Peyer's patch (tissue), 4 donors: ENCODE measurements around the gene TSPAN15. TPM values are rescaled to one million over a fixed set of nuclear protein-coding genes. Genes with fewer than 3 reads are reported as not detected.

Experiments used
- DNase-seq, 3 donors: peaks; one replicate each; pipeline ENCODE4 v3.0.0-alpha.2; 2017 to 2019
- H3K27ac ChIP-seq, 4 donors: fragments of 200-600 bp; sonication (generic); one replicate each; pipeline ENCODE4 v1.5.1; 2016 to 2019
- H3K27me3 ChIP-seq, 2 donors: fragments of 200-600 bp; sonication (generic); one replicate each; pipeline ENCODE4 v1.5.1; 2019
- H3K36me3 ChIP-seq, 3 donors: fragments of 200-600 bp; sonication (generic); one replicate each; pipeline ENCODE4 v1.5.1; 2016 to 2019
- H3K4me1 ChIP-seq, 4 donors: fragments of 200-600 bp; sonication (generic); one replicate each; pipeline ENCODE4 v1.5.1; 2016 to 2019
- H3K4me3 ChIP-seq, 4 donors: fragments of 200-600 bp; sonication (generic); 1 replicate in 3 of 4; 2 replicates in 1 of 4; pipeline ENCODE4 v1.5.1; 2016 to 2019; ENCODE audit warnings: mild to moderate bottlenecking in 1 of 4
- H3K9me3 ChIP-seq, 4 donors: fragments of 200-600 bp; sonication (generic); one replicate each; pipeline ENCODE4 v1.5.1; 2016 to 2019; ENCODE audit warnings: mild to moderate bottlenecking in 1 of 4
- CTCF ChIP-seq, 6 experiments: fragments of 450-650 bp in 4 of 6; fragments of 200-600 bp in 2 of 6; sonication (generic) in 1 of 6; IDR thresholded peaks; one replicate each; pipeline ENCODE4 v1.5.1; 2017 to 2019; ENCODE audit warnings: antibody characterized with exemption in 6 of 6, mild to moderate bottlenecking in 3 of 6, moderate library complexity in 1 of 6
- POLR2A ChIP-seq, 2 donors: fragments of 450-650 bp; IDR thresholded peaks; one replicate each; pipeline ENCODE4 v1.5.1; 2017; ENCODE audit warnings: antibody characterized with exemption in 2 of 2, mild to moderate bottlenecking in 2 of 2, moderate library complexity in 2 of 2
- total RNA-seq, 4 donors: library from RNA; depleted of rRNA; stranded (reverse); fragments of >200 nt; gene quantifications; one replicate each; pipeline ENCODE4 v1.1.0, GENCODE V29; 2016

Gene TSPAN15
- total RNA-seq, 4 donors from 2014 or later: 32.2 to 110 (median 94.4) TPM

- DNase-seq: no peak
- H3K36me3 ChIP-seq: peaks cover 0 to 7% (median 0%) of the 10 kb centered on the region in 3 donors
Observed at GRCh38 chr10:69512901-69513300, 61.6 kb downstream of the TSPAN15 start.

GRCh38 chr10:69513617-69514016, 62.4 kb downstream of the TSPAN15 start:
- no peaks in the 10 kb centered on the region for H3K27me3 ChIP-seq
- H3K27ac ChIP-seq: no peak overlapping the region
- H3K4me1 ChIP-seq: no peaks in the 10 kb centered on the region
- H3K36me3 ChIP-seq: peaks cover 0 to 7% (median 0%) of the 10 kb centered on the region in 3 donors
- H3K9me3 ChIP-seq: no peaks in the 10 kb centered on the region
- TF ChIP-seq POLR2A (IDR thresholded peaks at IDR 0.05) (no peak), CTCF (IDR thresholded peaks at IDR 0.05) (no peak)
- DNase-seq: no peak
- H3K4me3 ChIP-seq: no peak overlapping the region

More at GRCh38 chr10:69512901-69513300, 61.6 kb downstream of the TSPAN15 start:
- H3K4me1 ChIP-seq: peaks cover 0 to 1% (median 0%) of the 10 kb centered on the region in 4 donors
- no peak overlapping the region for H3K27ac ChIP-seq
- TF ChIP-seq POLR2A (IDR thresholded peaks at IDR 0.05): no peak
- no peak for TF ChIP-seq CTCF (IDR thresholded peaks at IDR 0.05)
- H3K9me3 ChIP-seq: no peaks in the 10 kb centered on the region
- no peak overlapping the region for H3K4me3 ChIP-seq
- H3K27me3 ChIP-seq: no peaks in the 10 kb centered on the region

GRCh38 chr10:69515699-69516259, 64.5 kb downstream of the TSPAN15 start:
- TF ChIP-seq POLR2A (IDR thresholded peaks at IDR 0.05) (no peak), CTCF (IDR thresholded peaks at IDR 0.05) (peak; percentile 41 to 85 (median 74))
- no peaks in the 10 kb centered on the region for H3K9me3 ChIP-seq
- peak; percentile 57 to 87 (median 86) for DNase-seq

GRCh38 chr10:69516316-69516715, 65.1 kb downstream of the TSPAN15 start:
- no peak for DNase-seq
- H3K4me3 ChIP-seq: no peak overlapping the region
- peak in 1 of 6 experiments; percentile 5 for TF ChIP-seq CTCF (IDR thresholded peaks at IDR 0.05)
- TF ChIP-seq POLR2A (IDR thresholded peaks at IDR 0.05): no peak
- no peaks in the 10 kb centered on the region for H3K4me1 ChIP-seq
- H3K27me3 ChIP-seq: no peaks in the 10 kb centered on the region
- no peak overlapping the region for H3K27ac ChIP-seq
- peaks cover 0 to 7% (median 0%) of the 10 kb centered on the region in 3 donors for H3K36me3 ChIP-seq
- H3K9me3 ChIP-seq: no peaks in the 10 kb centered on the region

More at GRCh38 chr10:69515699-69516259, 64.5 kb downstream of the TSPAN15 start:
- H3K27me3 ChIP-seq: no peaks in the 10 kb centered on the region
- H3K4me3 ChIP-seq: no peak overlapping the region
- H3K36me3 ChIP-seq: peaks cover 0 to 7% (median 0%) of the 10 kb centered on the region in 3 donors
- H3K27ac ChIP-seq: no peak overlapping the region
- no peaks in the 10 kb centered on the region for H3K4me1 ChIP-seq

- no peaks in the 10 kb centered on the region for H3K9me3 ChIP-seq
- H3K4me3 ChIP-seq: no peak overlapping the region
- H3K36me3 ChIP-seq: peaks cover 0 to 3% (median 0%) of the 10 kb centered on the region in 3 donors
- H3K27me3 ChIP-seq: no peaks in the 10 kb centered on the region
- no peak for DNase-seq
- no peak for TF ChIP-seq CTCF (IDR thresholded peaks at IDR 0.05)
- TF ChIP-seq POLR2A (IDR thresholded peaks at IDR 0.05): no peak
- H3K27ac ChIP-seq: no peak overlapping the region
- no peaks in the 10 kb centered on the region for H3K4me1 ChIP-seq
Observed at GRCh38 chr10:69516796-69517195, 65.5 kb downstream of the TSPAN15 start.
